GM12872 (cell line): ENCODE data around the gene SPRED2.

Experiments
- TF ChIP-seq, protein P1 (sequence below): IDR thresholded peaks from 3 replicates; pipeline ENCODE4 v1.5.1; 2011; ENCODE audit warnings: low read depth, mild to moderate bottlenecking, low read length, moderate library complexity; ENCODE audit not compliant: insufficient read depth

The SPRED2 gene

DNA sequence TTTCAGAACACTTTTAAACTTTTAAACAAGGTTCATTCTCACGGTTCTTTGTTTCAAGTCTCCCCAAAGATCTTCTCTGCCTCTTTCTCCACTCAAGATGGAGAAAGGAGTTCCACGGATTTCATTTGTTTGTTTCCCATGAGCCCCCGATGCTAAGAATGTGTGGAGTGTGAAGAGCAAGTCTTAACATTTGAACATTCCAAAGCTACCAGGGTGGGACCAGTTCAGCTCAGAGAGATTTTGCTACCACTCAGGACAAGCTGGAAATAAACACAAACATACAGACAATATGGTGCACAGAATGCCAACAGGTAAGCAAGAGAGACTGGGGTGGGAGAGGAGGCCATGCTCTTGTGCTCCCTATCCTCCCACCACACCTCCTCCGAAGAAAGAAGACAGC lies 56.7 kb downstream of the SPRED2 start:
- TF ChIP-seq, protein P1, sequence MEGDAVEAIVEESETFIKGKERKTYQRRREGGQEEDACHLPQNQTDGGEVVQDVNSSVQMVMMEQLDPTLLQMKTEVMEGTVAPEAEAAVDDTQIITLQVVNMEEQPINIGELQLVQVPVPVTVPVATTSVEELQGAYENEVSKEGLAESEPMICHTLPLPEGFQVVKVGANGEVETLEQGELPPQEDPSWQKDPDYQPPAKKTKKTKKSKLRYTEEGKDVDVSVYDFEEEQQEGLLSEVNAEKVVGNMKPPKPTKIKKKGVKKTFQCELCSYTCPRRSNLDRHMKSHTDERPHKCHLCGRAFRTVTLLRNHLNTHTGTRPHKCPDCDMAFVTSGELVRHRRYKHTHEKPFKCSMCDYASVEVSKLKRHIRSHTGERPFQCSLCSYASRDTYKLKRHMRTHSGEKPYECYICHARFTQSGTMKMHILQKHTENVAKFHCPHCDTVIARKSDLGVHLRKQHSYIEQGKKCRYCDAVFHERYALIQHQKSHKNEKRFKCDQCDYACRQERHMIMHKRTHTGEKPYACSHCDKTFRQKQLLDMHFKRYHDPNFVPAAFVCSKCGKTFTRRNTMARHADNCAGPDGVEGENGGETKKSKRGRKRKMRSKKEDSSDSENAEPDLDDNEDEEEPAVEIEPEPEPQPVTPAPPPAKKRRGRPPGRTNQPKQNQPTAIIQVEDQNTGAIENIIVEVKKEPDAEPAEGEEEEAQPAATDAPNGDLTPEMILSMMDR, result no peak

DNA sequence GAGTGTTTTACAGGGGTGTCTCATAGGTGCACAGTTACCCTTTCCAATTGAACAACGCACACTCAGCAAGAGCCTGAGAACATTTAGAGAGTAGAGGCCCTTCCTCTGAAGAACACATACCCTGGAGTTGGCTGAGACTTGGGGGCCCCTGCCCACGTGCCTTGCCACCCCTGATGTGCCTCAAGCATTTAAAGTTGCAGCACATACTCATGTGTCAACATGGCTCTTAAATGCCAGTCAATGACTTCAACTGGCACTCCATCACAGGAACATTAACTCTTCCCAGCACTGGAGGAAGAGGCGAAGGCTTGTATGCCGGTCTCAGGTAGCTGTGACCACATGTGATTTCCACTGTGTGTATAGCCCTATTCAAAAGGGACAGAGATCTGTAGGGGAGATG lies 57.4 kb downstream of the SPRED2 start:
- TF ChIP-seq, protein P1, result no peak

DNA sequence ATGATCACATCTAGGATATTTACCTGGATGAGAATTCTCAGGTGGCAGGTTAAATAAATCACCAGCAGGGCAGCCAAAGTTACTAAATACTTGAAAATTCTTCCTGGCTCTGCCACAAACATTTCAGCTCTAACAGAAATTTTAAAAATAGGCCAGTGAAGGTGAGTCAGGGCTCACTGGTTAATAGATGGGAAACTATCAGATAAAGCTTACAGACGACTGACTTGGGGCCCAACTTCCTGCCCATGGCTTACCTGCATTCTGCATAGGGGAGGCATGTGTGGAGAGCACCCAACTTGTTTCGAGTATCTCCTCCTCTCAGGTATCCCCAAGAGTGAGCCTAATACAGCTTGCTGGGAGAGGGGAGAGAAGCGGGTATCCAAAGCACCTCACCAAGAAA lies 57.8 kb downstream of the SPRED2 start:
- TF ChIP-seq, protein P1, result no peak

DNA sequence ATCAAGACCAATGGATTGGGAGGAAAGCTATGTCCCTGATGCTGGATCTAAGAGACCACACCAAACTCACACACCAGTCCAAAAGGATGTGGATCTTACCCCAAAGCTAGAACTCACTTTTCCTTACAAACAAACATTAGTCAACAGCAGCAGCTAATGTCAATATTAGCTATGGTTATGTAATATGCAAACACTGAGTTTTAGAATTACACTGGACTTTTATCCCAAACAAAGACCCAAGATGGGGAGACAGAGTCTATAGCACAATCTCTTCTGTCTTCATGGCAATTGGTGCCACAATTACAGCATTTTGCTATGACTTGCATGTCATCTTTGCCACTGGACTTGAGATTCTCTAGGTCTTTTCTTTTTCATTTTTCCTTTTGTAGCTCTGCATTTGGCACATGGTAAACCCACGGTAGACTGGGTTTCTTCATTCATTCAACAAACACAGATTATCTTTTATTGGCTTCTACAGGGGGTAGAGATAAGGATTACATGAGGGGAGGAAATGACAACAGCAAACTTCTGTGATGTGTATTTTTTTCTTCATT lies 59.0 kb downstream of the SPRED2 start:
- TF ChIP-seq, protein P1, result no peak

DNA sequence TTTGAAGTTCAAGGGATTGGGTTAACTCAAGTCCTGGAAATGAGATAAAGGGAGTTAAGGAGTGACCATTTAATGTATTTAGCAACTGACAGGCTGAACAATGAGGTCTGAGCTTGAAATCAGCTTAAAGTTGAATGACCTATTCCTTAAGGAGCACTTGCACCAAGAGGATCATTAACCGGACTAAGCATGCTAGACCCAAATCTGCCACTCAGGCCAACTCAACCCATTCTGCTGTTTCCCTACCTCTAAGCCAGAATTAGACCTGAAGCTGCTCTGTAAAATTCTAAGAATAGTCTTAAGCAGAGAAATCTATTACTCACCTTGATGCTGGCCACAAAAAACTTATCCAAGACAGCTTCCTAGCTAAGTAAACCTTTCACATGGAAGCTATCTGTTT lies 59.8 kb downstream of the SPRED2 start:
- TF ChIP-seq, protein P1, result no peak

DNA sequence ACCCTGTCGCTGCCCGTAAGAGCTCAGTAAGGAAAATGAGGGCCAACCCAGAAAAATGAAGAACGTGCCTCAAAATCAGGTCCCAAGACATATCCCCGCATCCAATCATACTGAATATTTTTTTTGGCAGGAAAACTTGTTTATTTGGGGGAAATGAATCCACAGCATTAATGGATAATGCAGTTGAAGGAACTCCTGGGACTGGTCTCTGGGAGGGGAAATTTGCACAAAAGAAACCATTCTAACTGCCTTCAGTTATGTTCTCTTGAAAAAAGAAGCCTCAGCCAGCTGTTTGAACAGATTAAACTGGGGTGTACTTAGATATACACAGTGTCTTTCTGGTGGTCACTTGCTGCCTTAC lies 61.3 kb downstream of the SPRED2 start:
- TF ChIP-seq, protein P1, result no peak

DNA sequence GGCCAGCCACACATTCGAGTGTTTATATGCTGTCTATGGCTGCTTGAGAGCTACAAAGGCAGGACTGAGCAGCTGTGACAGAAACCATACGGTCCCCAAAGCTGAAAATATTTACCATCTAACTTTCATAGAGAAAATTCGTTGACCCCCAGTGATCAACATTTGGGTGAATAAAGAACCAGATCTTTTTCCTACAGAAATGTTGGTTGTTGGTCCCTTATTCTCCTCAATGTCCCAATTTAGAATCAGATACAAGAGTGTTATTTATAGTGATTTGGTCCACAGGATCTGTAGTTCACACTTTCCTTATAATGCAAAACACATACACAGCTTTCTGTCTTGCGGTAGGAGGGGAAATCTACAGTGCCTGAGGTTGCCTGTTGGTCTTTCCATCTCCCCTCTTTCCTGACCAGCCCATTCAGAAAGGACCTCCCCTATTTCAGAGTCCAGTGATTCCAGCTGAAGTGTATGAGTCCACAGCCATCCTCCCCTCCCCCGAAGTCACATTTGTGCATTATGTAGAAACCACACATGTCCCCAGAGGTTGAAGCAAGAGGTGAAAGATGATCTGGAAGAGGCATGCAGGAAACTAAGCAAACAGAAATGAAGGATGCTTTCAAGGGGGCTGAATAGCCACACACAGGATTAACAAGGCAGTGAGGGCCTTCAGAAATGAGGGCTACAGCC lies 61.9 kb downstream of the SPRED2 start:
- TF ChIP-seq, protein P1, result no peak

DNA sequence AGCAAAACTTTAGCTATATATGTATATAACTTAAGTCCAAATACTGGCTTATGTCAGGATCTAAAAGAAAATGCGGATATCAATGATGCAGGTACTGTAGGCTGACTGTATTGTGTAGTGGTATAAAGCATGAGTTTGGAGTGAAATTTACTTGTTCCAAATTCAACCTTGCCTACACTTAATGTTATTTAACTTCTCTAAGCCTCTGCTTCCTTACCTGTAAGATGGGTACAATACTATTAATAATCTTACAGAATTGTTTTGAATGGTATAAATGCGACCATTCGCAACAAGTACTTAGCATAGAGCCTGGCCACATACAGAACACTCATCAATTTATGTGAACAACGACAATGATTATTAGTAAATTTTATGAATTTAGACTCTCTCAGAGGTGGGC lies 62.4 kb downstream of the SPRED2 start:
- TF ChIP-seq, protein P1, result no peak
